ENCODE results near the gene WDSUB1.

WDSUB1 gene

DNA sequence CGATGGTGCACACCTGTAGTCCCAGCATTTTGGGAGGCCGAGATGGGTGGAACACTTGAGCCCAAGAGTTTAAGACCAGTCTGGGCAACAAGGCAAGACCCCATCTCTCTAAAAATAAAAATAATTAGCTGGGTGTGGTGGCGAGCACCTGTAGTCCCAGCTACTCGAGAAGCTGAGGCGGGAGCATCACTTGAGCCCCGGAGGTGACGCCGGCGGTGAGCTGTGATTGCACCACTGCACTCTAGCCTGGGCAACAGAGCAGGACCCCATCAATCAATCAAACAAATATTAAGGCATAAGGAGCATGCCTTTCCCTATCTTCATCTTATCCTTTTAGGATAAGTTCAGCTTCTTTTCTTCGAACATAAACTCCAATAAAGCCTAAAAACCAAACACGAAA lies 1.1 kb downstream of the WDSUB1 start:
- DNase-seq (ENCODE audit: low read depth): no peak
- peak overlapping the region; percentile 89 for H3K4me3 ChIP-seq (ENCODE audit: low read depth, low read length)
- TF ChIP-seq, protein P1, sequence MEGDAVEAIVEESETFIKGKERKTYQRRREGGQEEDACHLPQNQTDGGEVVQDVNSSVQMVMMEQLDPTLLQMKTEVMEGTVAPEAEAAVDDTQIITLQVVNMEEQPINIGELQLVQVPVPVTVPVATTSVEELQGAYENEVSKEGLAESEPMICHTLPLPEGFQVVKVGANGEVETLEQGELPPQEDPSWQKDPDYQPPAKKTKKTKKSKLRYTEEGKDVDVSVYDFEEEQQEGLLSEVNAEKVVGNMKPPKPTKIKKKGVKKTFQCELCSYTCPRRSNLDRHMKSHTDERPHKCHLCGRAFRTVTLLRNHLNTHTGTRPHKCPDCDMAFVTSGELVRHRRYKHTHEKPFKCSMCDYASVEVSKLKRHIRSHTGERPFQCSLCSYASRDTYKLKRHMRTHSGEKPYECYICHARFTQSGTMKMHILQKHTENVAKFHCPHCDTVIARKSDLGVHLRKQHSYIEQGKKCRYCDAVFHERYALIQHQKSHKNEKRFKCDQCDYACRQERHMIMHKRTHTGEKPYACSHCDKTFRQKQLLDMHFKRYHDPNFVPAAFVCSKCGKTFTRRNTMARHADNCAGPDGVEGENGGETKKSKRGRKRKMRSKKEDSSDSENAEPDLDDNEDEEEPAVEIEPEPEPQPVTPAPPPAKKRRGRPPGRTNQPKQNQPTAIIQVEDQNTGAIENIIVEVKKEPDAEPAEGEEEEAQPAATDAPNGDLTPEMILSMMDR (conservative IDR thresholded peaks at IDR 0.05; ENCODE audit: low read depth, low read length): no peak

DNA sequence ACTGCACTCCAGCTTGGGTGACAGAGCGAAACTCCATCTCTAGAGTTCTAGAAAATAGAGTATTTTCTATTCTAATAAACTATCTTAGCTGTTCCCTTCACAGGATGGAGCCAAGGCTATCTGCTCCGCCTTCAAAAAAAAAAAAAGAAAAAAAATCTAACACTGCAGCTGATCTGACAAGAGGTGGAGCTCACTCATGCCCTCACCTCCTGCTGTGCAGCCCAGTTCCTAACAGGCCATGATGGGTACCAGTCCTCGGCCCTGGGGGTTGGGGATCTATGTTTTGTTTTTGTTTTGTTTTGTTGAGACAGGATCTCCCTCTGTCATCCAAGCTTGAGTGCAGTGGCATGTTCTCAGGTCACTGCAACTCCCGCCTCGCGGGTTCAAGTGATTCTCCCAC lies 3.0 kb downstream of the WDSUB1 start:
- DNase-seq (ENCODE audit: low read depth): no peak
- TF ChIP-seq, protein P1 (conservative IDR thresholded peaks at IDR 0.05; ENCODE audit: low read depth, low read length): no peak
- H3K4me3 ChIP-seq (ENCODE audit: low read depth, low read length): no peak overlapping the region

DNA sequence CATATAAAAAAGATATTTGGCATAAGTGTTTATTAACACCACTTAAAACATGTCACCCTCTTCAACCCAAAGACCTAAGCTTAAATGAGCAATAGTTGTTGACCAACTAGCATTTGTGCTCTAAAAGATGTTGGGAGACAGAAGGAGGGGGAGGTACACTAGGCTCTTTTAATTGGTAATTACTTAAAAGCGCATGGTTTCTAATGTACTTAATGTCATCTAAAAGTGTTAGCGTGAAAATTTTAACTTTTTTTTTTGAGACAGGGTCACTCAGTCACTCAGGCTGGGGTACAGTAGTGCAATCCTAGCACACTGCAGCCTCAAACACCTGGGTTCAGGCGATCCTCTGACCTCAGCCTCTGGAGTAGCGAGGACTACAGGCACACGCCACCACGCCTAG lies 5.5 kb downstream of the WDSUB1 start:
- H3K4me3 ChIP-seq (ENCODE audit: low read depth, low read length): no peak overlapping the region
- TF ChIP-seq, protein P1 (conservative IDR thresholded peaks at IDR 0.05; ENCODE audit: low read depth, low read length): no peak
- no peak for DNase-seq (ENCODE audit: low read depth)

DNA sequence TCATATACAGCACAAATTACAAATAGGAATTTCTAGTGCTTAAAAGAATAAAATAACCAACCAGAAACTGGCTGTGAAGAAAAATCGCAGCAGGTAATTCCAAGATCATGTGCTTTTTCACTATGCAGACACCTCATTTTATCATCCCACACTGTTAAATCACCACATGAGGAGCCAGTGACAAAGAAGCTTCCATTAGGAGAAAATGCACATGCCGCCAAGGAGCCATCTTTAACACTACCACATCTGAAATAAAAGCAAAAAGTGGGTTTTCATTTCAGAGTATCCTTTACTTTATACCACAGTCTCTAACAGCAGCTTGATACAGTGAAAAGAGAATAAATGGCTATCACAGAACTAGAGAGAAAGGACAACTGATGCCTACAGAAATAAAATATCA lies 6.8 kb downstream of the WDSUB1 start:
- TF ChIP-seq, protein P1 (conservative IDR thresholded peaks at IDR 0.05; ENCODE audit: low read depth, low read length): no peak
- no peak for DNase-seq (ENCODE audit: low read depth)
- no peak overlapping the region for H3K4me3 ChIP-seq (ENCODE audit: low read depth, low read length)

DNA sequence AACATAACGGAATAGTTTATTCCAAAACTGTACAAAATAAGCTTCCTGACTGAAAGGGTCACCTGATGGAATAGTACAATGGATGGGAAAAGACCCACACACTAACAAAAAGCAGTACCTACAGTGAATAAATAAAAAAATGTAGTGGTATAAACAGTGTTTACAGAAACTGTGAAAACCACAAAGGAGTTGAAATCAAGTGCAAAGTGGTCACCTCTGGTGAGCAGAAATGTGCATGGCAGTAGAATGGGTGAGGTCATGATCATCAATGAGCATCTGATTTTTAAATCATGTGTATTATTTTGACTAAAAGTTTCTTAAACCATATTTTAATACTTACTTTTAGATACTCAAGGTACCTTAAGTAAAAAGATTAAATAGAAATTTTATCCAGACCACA lies 11.4 kb downstream of the WDSUB1 start:
- H3K4me3 ChIP-seq (ENCODE audit: low read depth, low read length): no peak overlapping the region
- TF ChIP-seq, protein P1 (conservative IDR thresholded peaks at IDR 0.05; ENCODE audit: low read depth, low read length): no peak
- no peak for DNase-seq (ENCODE audit: low read depth)

DNA sequence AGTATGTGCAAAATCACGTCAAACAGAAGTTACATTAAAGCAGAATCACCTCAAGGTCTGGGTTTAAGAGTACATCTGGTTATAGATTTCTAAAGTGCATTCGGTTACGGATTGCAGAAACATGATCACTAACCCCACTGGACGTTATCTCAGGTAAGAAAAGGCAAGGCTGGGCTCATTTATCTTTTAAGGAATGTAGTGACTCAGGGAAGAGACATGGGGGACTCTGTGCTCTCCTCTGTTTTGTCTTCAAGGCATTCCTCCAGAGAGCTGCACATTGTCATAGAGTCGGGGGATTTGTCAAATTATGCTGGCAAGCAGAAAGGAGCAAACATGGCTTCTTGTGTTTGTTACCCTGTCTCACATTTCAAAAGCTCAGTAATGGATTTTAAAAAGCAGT lies 14.3 kb downstream of the WDSUB1 start:
- no peak for DNase-seq (ENCODE audit: low read depth)
- TF ChIP-seq, protein P1 (conservative IDR thresholded peaks at IDR 0.05; ENCODE audit: low read depth, low read length): no peak
- H3K4me3 ChIP-seq (ENCODE audit: low read depth, low read length): no peak overlapping the region

DNA sequence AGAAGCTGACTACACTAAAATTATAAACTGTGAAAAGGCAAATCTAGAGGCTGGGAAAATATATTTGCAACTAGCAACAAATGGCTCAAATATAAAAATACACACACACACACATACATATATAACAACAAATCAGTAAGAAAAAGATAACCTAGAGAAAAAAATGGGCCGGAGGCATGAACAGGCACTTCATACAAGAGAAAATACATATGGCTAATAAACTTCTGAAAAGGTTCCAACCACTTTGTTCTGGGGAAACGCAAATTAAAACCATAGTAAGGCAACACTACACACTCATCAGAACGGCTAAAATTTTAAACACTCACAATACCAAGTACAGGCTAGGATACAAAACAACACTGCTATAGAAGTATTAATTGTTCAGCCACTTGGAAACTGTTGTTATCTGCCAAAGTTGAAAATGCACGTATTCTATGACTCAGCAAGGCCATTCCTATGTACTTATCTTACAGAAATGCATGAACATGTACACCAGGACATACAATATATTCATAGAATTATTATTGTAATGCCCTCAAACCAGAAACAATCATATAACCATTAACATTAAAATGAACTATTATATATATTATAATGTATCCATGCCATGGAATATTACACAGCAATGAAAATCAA lies 15.6 kb downstream of the WDSUB1 start:
- no peak for DNase-seq (ENCODE audit: low read depth)
- H3K4me3 ChIP-seq (ENCODE audit: low read depth, low read length): no peak overlapping the region
- TF ChIP-seq, protein P1 (conservative IDR thresholded peaks at IDR 0.05; ENCODE audit: low read depth, low read length): no peak

Measured in choroid plexus epithelial cell (primary cell).